DND-41 (cell line): ENCODE results near the gene GPAT3.

Source experiments
- ATAC-seq: fragments of 200-7000 bp; cut with Tn5 transposase; 3 replicates; pipeline ENCODE4 v1.9.1; 2021; ENCODE audit warnings: low read depth; ENCODE audit not compliant: insufficient read depth
- DNase-seq: peaks from one replicate; pipeline ENCODE4 v3.0.0-alpha.2; 2020
- H2AFZ ChIP-seq: 2 replicates; pipeline ENCODE4 v1.6.0; 2012; ENCODE audit warnings: low read depth, low read length
- H3K27ac ChIP-seq: 2 replicates; pipeline ENCODE4 v1.5.1; 2012; ENCODE audit warnings: low read length, inconsistent platforms
- H3K27me3 ChIP-seq: fragments of 200-600 bp; sonication (generic); 2 replicates; pipeline ENCODE4 v1.6.0; 2012; ENCODE audit warnings: low read length, mild to moderate bottlenecking, inconsistent platforms; ENCODE audit not compliant: insufficient read depth, poor library complexity
- H3K36me3 ChIP-seq: 2 replicates; pipeline ENCODE4 v1.5.1; 2012; ENCODE audit warnings: low read length, inconsistent platforms; ENCODE audit not compliant: insufficient read depth
- H3K4me1 ChIP-seq: 2 replicates; pipeline ENCODE4 v1.5.1; 2012; ENCODE audit warnings: mild to moderate bottlenecking, low read length; ENCODE audit not compliant: insufficient read depth
- H3K4me2 ChIP-seq: 2 replicates; pipeline ENCODE4 v1.6.0; 2012; ENCODE audit warnings: mild to moderate bottlenecking, moderate library complexity, low read length, inconsistent platforms; ENCODE audit not compliant: insufficient read depth
- H3K4me3 ChIP-seq, 2 experiments: fragments of 200-600 bp in 1 of 2; shearing (Covaris generic) in 1 of 2; 2 replicates each; pipeline ENCODE4 v1.5.1; 2012 to 2016; ENCODE audit warnings: inconsistent platforms in 2 of 2, low read length in 2 of 2, mild to moderate bottlenecking in 2 of 2, low read depth in 1 of 2, moderate library complexity in 1 of 2
- H3K79me2 ChIP-seq: 2 replicates; pipeline ENCODE4 v1.6.0; 2012; ENCODE audit warnings: low read length, inconsistent platforms; ENCODE audit not compliant: insufficient read depth
- H3K9ac ChIP-seq: 2 replicates; pipeline ENCODE4 v1.6.0; 2012; ENCODE audit warnings: low read depth, mild to moderate bottlenecking, inconsistent platforms, low read length, moderate library complexity
- H3K9me3 ChIP-seq: 2 replicates; pipeline ENCODE4 v1.5.1; 2012; ENCODE audit warnings: low read length, moderate library complexity, mild to moderate bottlenecking, inconsistent platforms; ENCODE audit not compliant: insufficient read depth, severe bottlenecking
- H4K20me1 ChIP-seq: 2 replicates; pipeline ENCODE4 v1.6.0; 2012; ENCODE audit warnings: low read length; ENCODE audit not compliant: insufficient read depth
- CTCF ChIP-seq: IDR thresholded peaks from 2 replicates; pipeline ENCODE4 v1.5.1; 2012; ENCODE audit warnings: borderline replicate concordance, low read length, moderate library complexity, mild to moderate bottlenecking; ENCODE audit not compliant: poor library complexity, severe bottlenecking; ENCODE audit errors: extremely low read depth
- EZH2 ChIP-seq: IDR thresholded peaks from 3 replicates; pipeline ENCODE4 v1.6.1; 2012; ENCODE audit warnings: borderline replicate concordance, low read depth, mild to moderate bottlenecking, moderate library complexity, low read length, inconsistent platforms; ENCODE audit not compliant: severe bottlenecking

The GPAT3 gene

GRCh38 chr4:83585982-83586508 lies 50.1 kb downstream of the GPAT3 start:
- Histone ChIP-seq H3K9me3 (no peaks in the 10 kb centered on the region), H3K27ac (no peak overlapping the region), H3K4me3 (no peak overlapping the region), H3K4me2 (no peak overlapping the region), H2AFZ (no peak overlapping the region), H3K9ac (no peak overlapping the region), H3K36me3 (no peaks in the 10 kb centered on the region), H3K79me2 (no peaks in the 10 kb centered on the region), H4K20me1 (no peaks in the 10 kb centered on the region), H3K4me1 (no peaks in the 10 kb centered on the region), H3K27me3 (no peaks in the 10 kb centered on the region)
- TF ChIP-seq EZH2 (no peak), CTCF (no peak)
- ATAC-seq, result no peak
- DNase-seq, result no peak

GRCh38 chr4:83589279-83589678 lies 53.4 kb downstream of the GPAT3 start:
- H2AFZ ChIP-seq, result no peak overlapping the region
- H3K9ac ChIP-seq, result no peak overlapping the region
- DNase-seq (no peak), ATAC-seq (no peak)
- no peaks in the 10 kb centered on the region for H3K4me1 ChIP-seq
- no peak overlapping the region for H3K4me2 ChIP-seq
- no peak overlapping the region for H3K27ac ChIP-seq
- no peak overlapping the region for H3K4me3 ChIP-seq
- H3K79me2 ChIP-seq, result no peaks in the 10 kb centered on the region
- TF ChIP-seq EZH2, result no peak
- TF ChIP-seq CTCF, result no peak
- H3K27me3 ChIP-seq, result no peaks in the 10 kb centered on the region
- H4K20me1 ChIP-seq, result no peaks in the 10 kb centered on the region
- H3K36me3 ChIP-seq, result no peaks in the 10 kb centered on the region
- no peaks in the 10 kb centered on the region for H3K9me3 ChIP-seq

GRCh38 chr4:83591056-83591455 lies 55.1 kb downstream of the GPAT3 start:
- Histone ChIP-seq H3K79me2 (no peaks in the 10 kb centered on the region), H3K27me3 (no peaks in the 10 kb centered on the region), H3K9ac (no peak overlapping the region), H3K9me3 (no peaks in the 10 kb centered on the region), H4K20me1 (no peaks in the 10 kb centered on the region), H3K27ac (no peak overlapping the region), H3K4me1 (no peaks in the 10 kb centered on the region), H3K36me3 (no peaks in the 10 kb centered on the region), H2AFZ (no peak overlapping the region), H3K4me3 (no peak overlapping the region), H3K4me2 (no peak overlapping the region)
- TF ChIP-seq CTCF (no peak), EZH2 (no peak)
- ATAC-seq (no peak), DNase-seq (no peak)

GRCh38 chr4:83591730-83592129 lies 55.8 kb downstream of the GPAT3 start:
- H3K4me2 ChIP-seq, result no peak overlapping the region
- no peaks in the 10 kb centered on the region for H3K79me2 ChIP-seq
- TF ChIP-seq EZH2 (no peak), CTCF (no peak)
- H4K20me1 ChIP-seq, result no peaks in the 10 kb centered on the region
- H3K36me3 ChIP-seq, result no peaks in the 10 kb centered on the region
- H3K9ac ChIP-seq, result no peak overlapping the region
- H2AFZ ChIP-seq, result no peak overlapping the region
- H3K4me3 ChIP-seq, result no peak overlapping the region
- no peak for DNase-seq
- H3K27me3 ChIP-seq, result no peaks in the 10 kb centered on the region
- no peaks in the 10 kb centered on the region for H3K4me1 ChIP-seq
- H3K27ac ChIP-seq, result no peak overlapping the region
- no peaks in the 10 kb centered on the region for H3K9me3 ChIP-seq
- no peak for ATAC-seq
